Kidney epithelial cell (primary cell): ENCODE data around the gene DLL1. TPM values are rescaled to one million over a fixed set of nuclear protein-coding genes. Genes with fewer than 3 reads are reported as not detected.

ENCODE experiments used
- DNase-seq: peaks from one replicate; pipeline ENCODE4 v3.0.0-alpha.2; 2010; ENCODE audit warnings: low read depth
- H3K27me3 ChIP-seq: 2 replicates; pipeline ENCODE4 v1.6.0; 2011; ENCODE audit warnings: low read length; ENCODE audit not compliant: control insufficient read depth, insufficient read depth
- H3K36me3 ChIP-seq: 2 replicates; pipeline ENCODE4 v1.5.1; 2011; ENCODE audit warnings: low read length; ENCODE audit not compliant: control insufficient read depth, insufficient read depth
- H3K4me3 ChIP-seq: 2 replicates; pipeline ENCODE4 v1.5.1; 2011; ENCODE audit warnings: low read depth, mild to moderate bottlenecking, control low read depth, low read length
- CTCF ChIP-seq: IDR thresholded peaks from 2 replicates; pipeline ENCODE4 v1.5.1; 2011; ENCODE audit warnings: mild to moderate bottlenecking, moderate library complexity, low read length, control low read depth, inconsistent platforms; ENCODE audit not compliant: insufficient read depth, poor library complexity, severe bottlenecking
- total RNA-seq: library from RNA; depleted of rRNA; stranded (reverse); fragments of >200 nt; gene quantifications from 2 replicates; pipeline ENCODE4 v1.2.3, GENCODE V29; 2015

DLL1 gene
- total RNA-seq, 1 donor from 2014 or later, result 3.8 TPM

- Histone ChIP-seq H3K4me3 (no peak overlapping the region), H3K36me3 (no peaks in the 10 kb centered on the region), H3K27me3 (peaks cover 42% of the 10 kb centered on the region)
- DNase-seq, result no peak
- no peak for TF ChIP-seq CTCF
Measured at GRCh38 chr6:170286246-170286933, 4.5 kb downstream of the DLL1 start.

GRCh38 chr6:170285482-170285881 is 5.4 kb downstream of the DLL1 start:
- no peaks in the 10 kb centered on the region for H3K36me3 ChIP-seq
- H3K4me3 ChIP-seq, result no peak overlapping the region
- DNase-seq, result no peak
- peaks cover 36% of the 10 kb centered on the region for H3K27me3 ChIP-seq
- TF ChIP-seq CTCF, result no peak

- H3K4me3 ChIP-seq, result no peak overlapping the region
- no peak for TF ChIP-seq CTCF
- H3K36me3 ChIP-seq, result no peaks in the 10 kb centered on the region
- H3K27me3 ChIP-seq, result peaks cover 33% of the 10 kb centered on the region
- DNase-seq, result no peak
Measured at GRCh38 chr6:170284866-170285469, 5.9 kb downstream of the DLL1 start.

GRCh38 chr6:170284126-170284773 is 6.6 kb downstream of the DLL1 start:
- Histone ChIP-seq H3K4me3 (no peak overlapping the region), H3K27me3 (peaks cover 27% of the 10 kb centered on the region), H3K36me3 (no peaks in the 10 kb centered on the region)
- TF ChIP-seq CTCF, result no peak
- DNase-seq, result no peak

- no peaks in the 10 kb centered on the region for H3K36me3 ChIP-seq
- peaks cover 20% of the 10 kb centered on the region for H3K27me3 ChIP-seq
- no peak for DNase-seq
- no peak overlapping the region for H3K4me3 ChIP-seq
- no peak for TF ChIP-seq CTCF
Measured at GRCh38 chr6:170283212-170284081, 7.4 kb downstream of the DLL1 start.
